Left cardiac atrium (tissue), 4 donors: ENCODE measurements around the gene ZBTB20. TPM values are rescaled to one million over a fixed set of nuclear protein-coding genes. Genes with fewer than 3 reads are reported as not detected.
"Not testable (repeated sequence)": the region's sequence is repeated elsewhere in the genome, so short reads cannot be mapped to it uniquely, and the experiment has no call there.

Experiments used
- ATAC-seq, 2 donors: fragments of 200-7000 bp; cut with Tn5 transposase; one replicate each; pipeline ENCODE4 v1.9.1; 2020; ENCODE audit warnings: mild to moderate bottlenecking in 2 of 2, moderate library complexity in 2 of 2
- DNase-seq: peaks from one replicate; pipeline ENCODE4 v3.0.0-alpha.2; 2020
- intact Hi-C, 2 donors: fragments of 100-400 bp; cut with DNase I; formaldehyde crosslinking; loops; one replicate each; pipeline versions ENCODE4 v1.14.1 to v1.15.1; 2022 to 2023
- total RNA-seq, 2 donors: library from RNA; stranded (reverse); fragmentation: NEBNext Ultra II Directional; extraction: Animal tissue kit (Norgen Biotek cat#: 25700); gene quantifications; one replicate each; pipeline ENCODE4 v1.2.1, GENCODE V29; 2021
- donor health status: DM: no; HTN: yes; CAD: no.
- donor health status: DM: no; HTN: yes; CAD: no; lungs with severe emphysema.
- donor health status: DM: yes; HTN: yes; CAD: no.
- donor health status: Dilated cardiomyopathy.

ZBTB20 gene
- total RNA-seq, 2 donors from 2014 or later = 59.5 to 68.8 TPM

DNA sequence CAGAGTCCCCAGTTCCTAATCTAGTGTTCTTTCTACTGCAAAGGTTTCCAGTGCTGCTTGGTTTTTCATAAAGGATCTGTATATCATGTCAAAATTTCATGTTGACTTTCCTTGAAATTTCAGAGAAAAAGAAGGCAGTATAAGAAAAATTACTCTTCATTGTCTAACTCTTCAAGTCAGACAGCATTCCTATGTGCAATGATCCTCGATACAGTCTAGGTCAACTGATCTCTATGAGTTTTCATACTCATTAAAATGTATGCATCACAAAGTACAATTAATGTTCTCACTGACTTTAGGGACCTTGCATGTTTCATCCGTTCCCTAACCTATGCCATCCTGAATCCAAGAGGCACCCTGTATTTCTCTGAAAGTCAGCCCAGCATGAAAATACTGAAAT lies 317.3 kb downstream of the ZBTB20 start:
- DNase-seq = no peak
- intact Hi-C loops = loop anchor here in 1 of 2 donors (10.0 kb wide), 1 partner anchor 335 kb away; no protein-coding TSS in a partner anchor
- no peak for ATAC-seq

GRCh38 chr3:114827495-114827894 lies 319.6 kb downstream of the ZBTB20 start:
- DNase-seq = no peak
- ATAC-seq = peak; percentile 68
- intact Hi-C loops = no loop called here

DNA sequence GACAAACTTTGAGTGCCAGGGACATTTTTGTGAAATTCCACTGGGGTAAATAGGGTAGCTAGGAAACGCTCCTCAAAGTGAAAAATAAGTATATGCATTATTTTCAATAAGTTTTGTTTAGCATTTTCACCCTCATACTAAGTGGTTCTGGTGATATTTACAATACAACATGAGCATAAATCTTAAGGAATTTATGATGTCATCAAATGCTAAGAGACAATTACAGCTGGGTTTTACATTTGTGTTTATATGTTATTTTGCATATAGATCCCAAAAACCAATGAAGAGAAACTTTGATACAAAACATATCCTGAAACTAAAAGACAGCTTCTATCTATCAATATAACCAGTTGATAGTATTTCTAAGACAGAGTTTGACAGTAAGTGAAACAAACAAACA lies 323.1 kb downstream of the ZBTB20 start:
- intact Hi-C loops = no loop called here
- DNase-seq = no peak
- ATAC-seq = no peak

GRCh38 chr3:114823061-114823460 lies 324.0 kb downstream of the ZBTB20 start:
- DNase-seq (no peak), ATAC-seq (no peak)
- intact Hi-C loops = no loop called here

DNA sequence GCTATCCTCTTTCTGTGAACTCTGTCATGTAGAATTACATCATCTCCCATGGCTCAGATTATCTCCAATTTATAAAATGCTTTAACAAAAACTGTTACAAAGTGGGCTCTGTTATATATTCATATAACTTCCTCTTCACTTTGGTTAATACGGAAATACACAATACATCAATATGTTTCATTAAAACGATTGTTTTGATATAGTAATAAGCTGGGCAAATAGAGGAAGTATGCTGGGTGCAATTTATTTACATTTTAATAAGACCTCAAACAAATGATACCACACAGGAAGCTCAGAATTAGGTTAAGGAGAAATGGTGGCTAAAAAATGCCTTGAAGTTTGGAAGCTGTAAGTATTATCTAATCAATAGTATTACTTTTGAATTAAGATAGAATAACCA lies 331.0 kb downstream of the ZBTB20 start:
- intact Hi-C loops = no loop called here
- no peak for ATAC-seq

GRCh38 chr3:114812541-114813238 lies 334.4 kb downstream of the ZBTB20 start:
- intact Hi-C loops, ATAC-seq, DNase-seq: not testable (repeated sequence)

More for the DNA sequence above, 331.0 kb downstream of the ZBTB20 start:
- no peak for DNase-seq

- intact Hi-C loops = no loop called here
- ATAC-seq (no peak), DNase-seq (no peak)
These were observed 337.2 kb downstream of the ZBTB20 start for GRCh38 chr3:114809668-114810413.

- ATAC-seq = no peak
- no peak for DNase-seq
- intact Hi-C loops = no loop called here
These were observed 343.0 kb downstream of the ZBTB20 start for GRCh38 chr3:114804099-114804498.

DNA sequence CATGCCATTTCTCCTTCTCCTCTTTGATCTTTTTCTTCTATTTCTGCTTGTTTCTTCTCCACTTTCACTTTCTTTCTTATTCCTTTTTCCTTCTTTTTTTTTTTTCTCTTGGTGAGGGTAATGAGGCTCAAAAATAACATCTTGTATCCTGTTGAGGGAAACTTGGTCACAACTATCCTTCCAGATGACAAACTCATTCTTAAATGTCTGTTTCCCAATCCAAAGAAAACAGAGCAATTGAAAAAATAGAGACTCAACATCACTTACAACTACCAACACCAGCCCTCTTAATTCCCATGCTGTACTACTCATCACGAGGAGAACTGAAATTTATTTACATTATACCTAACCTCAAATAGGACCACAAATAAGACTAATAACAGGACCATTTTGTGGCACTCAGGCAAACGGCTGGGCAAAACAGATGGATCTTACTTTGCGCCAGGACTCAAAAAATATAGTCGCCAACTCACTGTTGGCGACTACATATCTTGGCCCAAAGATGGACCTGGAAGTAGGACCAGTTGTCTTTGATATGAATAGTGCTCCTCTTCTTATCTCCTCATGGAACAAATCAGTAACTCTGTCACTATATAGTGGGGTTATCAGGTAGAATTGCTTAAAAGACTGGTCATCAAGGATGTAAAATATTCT lies 343.9 kb downstream of the ZBTB20 start:
- intact Hi-C loops = no loop called here
- DNase-seq (no peak), ATAC-seq (peak in 1 of 2 donors; percentile 51)

- no peak for ATAC-seq
- no peak for DNase-seq
- intact Hi-C loops = no loop called here
These were observed 346.6 kb downstream of the ZBTB20 start for GRCh38 chr3:114800272-114801031.

DNA sequence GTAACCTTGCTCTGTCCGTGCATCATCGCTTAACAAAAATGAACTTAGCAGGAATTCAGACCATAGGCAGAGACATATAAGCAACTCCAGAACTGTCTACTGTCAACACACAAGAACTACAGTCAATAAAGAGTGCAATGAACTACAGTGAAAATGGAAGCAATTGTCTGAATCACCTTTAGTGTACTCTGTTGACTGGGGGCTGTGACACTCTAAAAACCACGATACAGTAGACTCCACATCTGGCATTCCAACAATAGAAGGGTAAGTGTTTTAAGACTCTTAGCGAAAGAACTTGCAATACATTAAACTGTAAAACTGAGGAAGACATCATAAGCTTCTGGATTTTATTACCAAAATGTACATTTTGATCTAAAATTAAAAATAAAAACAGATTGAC lies 347.3 kb downstream of the ZBTB20 start:
- ATAC-seq (no peak), DNase-seq (no peak)
- intact Hi-C loops = no loop called here

DNA sequence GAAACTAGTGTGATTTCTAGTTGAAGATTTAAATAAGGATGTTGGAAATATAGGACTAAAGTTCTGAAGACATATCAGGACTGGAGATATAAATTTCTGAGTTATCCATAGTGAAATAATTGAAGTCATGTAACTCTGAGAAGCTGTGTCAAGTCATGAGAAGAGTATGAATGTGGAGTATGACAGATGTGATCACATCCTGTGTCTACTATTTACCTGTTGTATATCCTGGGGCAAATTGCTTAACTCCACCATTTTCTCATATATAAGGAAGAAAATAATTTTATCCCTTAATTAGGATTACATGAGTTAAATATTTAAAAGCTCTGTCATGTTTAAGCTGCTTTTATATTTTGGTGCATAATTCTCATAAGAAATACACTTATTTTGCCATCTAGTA lies 350.3 kb downstream of the ZBTB20 start:
- intact Hi-C loops = no loop called here
- no peak for DNase-seq
- ATAC-seq = no peak

- ATAC-seq (no peak), DNase-seq (no peak)
- intact Hi-C loops = no loop called here
These were observed 352.0 kb downstream of the ZBTB20 start for GRCh38 chr3:114794894-114795630.

- no peak for DNase-seq
- no peak for ATAC-seq
- intact Hi-C loops = no loop called here
These were observed 354.7 kb downstream of the ZBTB20 start for GRCh38 chr3:114792159-114792918.

DNA sequence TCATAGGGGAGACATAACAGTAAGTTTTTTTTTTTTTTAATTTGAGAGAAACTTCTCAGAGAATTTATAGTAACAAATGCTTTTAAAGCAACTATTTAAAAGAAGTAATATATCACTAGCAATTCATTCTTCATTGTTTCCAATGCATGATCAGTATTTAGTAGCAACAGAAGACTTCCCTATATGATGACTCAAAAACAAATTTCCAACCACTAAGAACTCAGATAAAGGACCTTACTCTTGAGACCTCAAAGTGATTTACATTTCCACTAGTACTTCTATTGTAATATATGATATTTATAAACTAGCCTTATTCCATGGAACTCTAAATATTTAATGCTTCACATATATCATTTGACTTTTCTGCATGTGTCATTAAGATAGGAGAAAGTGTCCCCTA lies 356.3 kb downstream of the ZBTB20 start:
- intact Hi-C loops = no loop called here
- no peak for ATAC-seq
- no peak for DNase-seq

GRCh38 chr3:114789803-114790202 lies 357.3 kb downstream of the ZBTB20 start:
- ATAC-seq = no peak
- no peak for DNase-seq
- intact Hi-C loops = no loop called here

DNA sequence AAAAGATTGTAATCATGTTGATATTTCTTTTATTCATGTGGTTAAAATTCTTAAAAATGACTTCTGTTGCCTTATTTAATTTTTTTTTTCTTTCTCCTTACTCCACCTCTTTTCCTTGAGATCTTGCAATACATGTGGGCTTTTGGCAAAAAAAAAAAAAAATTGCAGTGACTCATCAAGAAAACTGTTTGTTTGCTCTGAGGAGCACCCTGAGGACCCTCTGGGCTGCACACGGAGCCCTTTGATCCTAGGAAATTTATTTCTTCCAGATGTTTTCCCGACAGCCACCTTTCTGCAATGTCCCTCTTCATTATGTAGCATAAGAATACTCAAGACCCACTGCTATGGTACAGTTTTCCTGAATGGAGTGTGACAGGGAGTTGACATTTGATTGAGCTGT lies 371.7 kb downstream of the ZBTB20 start:
- intact Hi-C loops = no loop called here
- DNase-seq (no peak), ATAC-seq (no peak)

DNA sequence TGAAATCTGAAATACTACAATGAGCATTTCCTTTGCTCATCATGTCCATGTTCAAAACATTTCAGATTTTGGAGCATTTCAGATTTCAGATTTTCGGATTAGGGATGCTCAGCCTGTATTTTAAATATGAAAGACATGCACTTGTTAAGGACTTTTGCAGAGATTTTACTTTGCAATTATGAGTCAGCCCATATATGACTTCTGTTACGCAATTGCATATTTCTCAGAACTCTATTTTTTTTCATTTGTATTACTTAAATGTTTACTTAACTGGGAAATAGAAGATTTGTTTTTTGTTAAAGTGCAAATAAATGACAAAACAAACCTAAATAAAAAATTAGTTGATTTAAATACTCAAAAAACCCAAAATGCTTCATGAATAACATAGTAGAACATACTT lies 376.2 kb downstream of the ZBTB20 start:
- ATAC-seq (no peak), DNase-seq (no peak)
- intact Hi-C loops = no loop called here
